ENCODE results near the gene S100A3.

S100A3 gene

DNA sequence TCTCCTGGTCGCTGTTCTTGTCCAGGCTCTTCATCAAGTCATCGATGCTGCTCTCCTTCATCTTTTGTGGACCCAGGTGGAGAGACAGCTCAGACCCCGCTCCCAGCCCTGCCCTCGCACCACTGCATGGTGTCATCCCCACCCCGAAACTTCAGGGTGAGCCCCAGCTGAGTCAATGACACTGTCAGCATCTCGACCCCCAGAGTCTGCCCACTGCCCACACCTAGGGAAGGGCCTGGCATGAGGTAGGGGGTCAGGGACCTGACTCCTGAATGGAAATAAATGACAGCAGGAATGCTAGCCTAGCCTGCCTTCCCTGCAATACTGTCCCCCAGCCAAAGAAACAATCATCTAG, 11.7 kb downstream of the S100A3 start:
- Histone ChIP-seq H3K4me3 (ENCODE audit: low read depth in 1 of 2, low read length in 2 of 2) (no peak overlapping the region), H3K27ac (ENCODE audit: low read length) (no peak overlapping the region), H3K4me2 (ENCODE audit: insufficient read depth, low read length) (no peak overlapping the region), H3K9ac (ENCODE audit: low read depth, low read length) (no peak overlapping the region), H4K20me1 (ENCODE audit: insufficient read depth, low read length) (no peaks in the 10 kb centered on the region), H3K27me3 (ENCODE audit: insufficient read depth, low read length, poor library complexity) (no peaks in the 10 kb centered on the region), H2AFZ (ENCODE audit: low read depth, low read length) (no peak overlapping the region), H3K9me3 (ENCODE audit: insufficient read depth, low read length, severe bottlenecking) (no peaks in the 10 kb centered on the region), H3K36me3 (ENCODE audit: insufficient read depth, low read length) (no peaks in the 10 kb centered on the region), H3K4me1 (ENCODE audit: insufficient read depth, low read length) (peaks cover 33% of the 10 kb centered on the region), H3K79me2 (ENCODE audit: insufficient read depth, low read length) (no peaks in the 10 kb centered on the region)
- TF ChIP-seq EZH2 (IDR thresholded peaks at IDR 0.05; ENCODE audit: borderline replicate concordance, low read depth, low read length, severe bottlenecking), result no peak
- TF ChIP-seq, protein P1, sequence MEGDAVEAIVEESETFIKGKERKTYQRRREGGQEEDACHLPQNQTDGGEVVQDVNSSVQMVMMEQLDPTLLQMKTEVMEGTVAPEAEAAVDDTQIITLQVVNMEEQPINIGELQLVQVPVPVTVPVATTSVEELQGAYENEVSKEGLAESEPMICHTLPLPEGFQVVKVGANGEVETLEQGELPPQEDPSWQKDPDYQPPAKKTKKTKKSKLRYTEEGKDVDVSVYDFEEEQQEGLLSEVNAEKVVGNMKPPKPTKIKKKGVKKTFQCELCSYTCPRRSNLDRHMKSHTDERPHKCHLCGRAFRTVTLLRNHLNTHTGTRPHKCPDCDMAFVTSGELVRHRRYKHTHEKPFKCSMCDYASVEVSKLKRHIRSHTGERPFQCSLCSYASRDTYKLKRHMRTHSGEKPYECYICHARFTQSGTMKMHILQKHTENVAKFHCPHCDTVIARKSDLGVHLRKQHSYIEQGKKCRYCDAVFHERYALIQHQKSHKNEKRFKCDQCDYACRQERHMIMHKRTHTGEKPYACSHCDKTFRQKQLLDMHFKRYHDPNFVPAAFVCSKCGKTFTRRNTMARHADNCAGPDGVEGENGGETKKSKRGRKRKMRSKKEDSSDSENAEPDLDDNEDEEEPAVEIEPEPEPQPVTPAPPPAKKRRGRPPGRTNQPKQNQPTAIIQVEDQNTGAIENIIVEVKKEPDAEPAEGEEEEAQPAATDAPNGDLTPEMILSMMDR (IDR thresholded peaks at IDR 0.05; ENCODE audit: borderline replicate concordance, extremely low read depth, low read length, poor library complexity, severe bottlenecking), result no peak
- ATAC-seq (ENCODE audit: insufficient read depth, low read depth), result no peak
- no peak for DNase-seq

DNA sequence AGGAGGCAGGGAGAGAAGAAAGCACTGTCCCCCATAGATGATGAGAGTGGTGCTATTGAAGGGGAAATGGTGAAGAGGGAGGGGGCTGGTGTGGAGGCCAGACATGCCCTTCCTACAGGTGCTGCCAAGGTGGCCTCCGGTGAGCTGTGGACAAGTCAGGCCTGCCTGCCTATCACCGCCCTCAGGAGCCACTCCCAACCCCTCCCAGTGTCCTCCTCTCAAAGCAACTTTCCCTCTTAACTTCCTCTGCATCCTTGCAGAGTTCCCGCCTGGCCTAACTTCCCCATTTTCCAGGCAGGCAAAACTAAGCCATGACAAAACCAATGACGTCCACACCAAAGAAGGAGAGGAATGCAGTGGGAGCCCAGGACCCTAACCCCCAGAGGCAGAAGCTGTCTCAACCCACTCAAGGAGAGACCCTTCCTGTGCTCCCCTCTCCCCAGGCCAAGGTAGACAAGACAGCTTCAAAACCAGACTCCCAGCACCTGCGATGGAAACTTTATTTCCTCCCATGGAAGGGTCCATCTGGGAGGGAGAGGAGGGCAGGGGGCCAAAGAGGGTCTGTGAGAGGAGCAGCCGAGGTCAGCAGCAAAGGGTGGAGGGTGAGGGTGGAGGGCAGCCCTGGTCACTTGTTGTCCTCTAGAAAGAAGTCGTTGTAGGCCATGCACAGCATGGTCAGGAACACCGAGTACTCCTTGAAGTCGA, 12.2 kb downstream of the S100A3 start:
- ATAC-seq (ENCODE audit: insufficient read depth, low read depth) (no peak), DNase-seq (no peak)
- no peak overlapping the region for H2AFZ ChIP-seq (ENCODE audit: low read depth, low read length)
- no peaks in the 10 kb centered on the region for H3K27me3 ChIP-seq (ENCODE audit: insufficient read depth, low read length, poor library complexity)
- H3K9me3 ChIP-seq (ENCODE audit: insufficient read depth, low read length, severe bottlenecking), result no peaks in the 10 kb centered on the region
- no peak overlapping the region for H3K27ac ChIP-seq (ENCODE audit: low read length)
- peaks cover 33% of the 10 kb centered on the region for H3K4me1 ChIP-seq (ENCODE audit: insufficient read depth, low read length)
- H3K79me2 ChIP-seq (ENCODE audit: insufficient read depth, low read length), result no peaks in the 10 kb centered on the region
- TF ChIP-seq, protein P1 (IDR thresholded peaks at IDR 0.05; ENCODE audit: borderline replicate concordance, extremely low read depth, low read length, poor library complexity, severe bottlenecking), result no peak
- no peak for TF ChIP-seq EZH2 (IDR thresholded peaks at IDR 0.05; ENCODE audit: borderline replicate concordance, low read depth, low read length, severe bottlenecking)
- H4K20me1 ChIP-seq (ENCODE audit: insufficient read depth, low read length), result no peaks in the 10 kb centered on the region
- H3K36me3 ChIP-seq (ENCODE audit: insufficient read depth, low read length), result no peaks in the 10 kb centered on the region
- no peak overlapping the region for H3K4me2 ChIP-seq (ENCODE audit: insufficient read depth, low read length)
- H3K4me3 ChIP-seq (ENCODE audit: low read depth in 1 of 2, low read length in 2 of 2), result no peak overlapping the region
- H3K9ac ChIP-seq (ENCODE audit: low read depth, low read length), result no peak overlapping the region

DNA sequence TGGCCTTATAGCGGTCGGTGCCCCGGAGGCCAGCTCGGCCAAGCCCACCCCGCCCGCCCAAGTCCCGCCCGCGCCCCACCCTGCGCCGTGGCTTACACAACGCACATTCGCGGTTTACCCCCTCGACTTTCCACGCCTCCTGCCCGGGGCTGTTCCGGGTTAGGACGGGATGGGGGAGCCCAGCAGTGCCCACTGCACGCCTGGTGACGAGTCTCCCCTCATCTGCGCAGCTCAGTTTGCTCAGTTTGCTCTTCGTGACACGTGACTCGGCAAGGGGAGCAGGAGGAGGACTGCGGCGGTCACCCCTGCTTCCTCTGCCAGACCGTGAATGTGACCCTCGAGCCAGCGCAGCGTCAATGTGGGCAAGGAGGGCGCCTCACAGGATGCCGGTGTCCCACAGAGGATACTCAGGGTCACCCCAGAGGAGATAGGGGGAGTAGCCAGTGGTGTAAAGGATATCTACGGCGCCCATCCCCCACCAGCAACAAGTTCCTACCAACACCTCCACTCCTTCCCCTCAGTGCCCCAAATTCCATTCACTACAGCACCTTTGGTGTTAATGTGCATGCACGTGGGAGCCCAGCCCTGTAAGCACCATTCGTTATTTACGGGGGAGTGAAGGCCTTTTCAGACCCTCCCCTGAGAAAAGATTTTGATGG, 12.9 kb downstream of the S100A3 start:
- H3K4me3 ChIP-seq (ENCODE audit: low read depth in 1 of 2, low read length in 2 of 2), result no peak overlapping the region
- H3K27ac ChIP-seq (ENCODE audit: low read length), result no peak overlapping the region
- H3K9ac ChIP-seq (ENCODE audit: low read depth, low read length), result no peak overlapping the region
- H3K27me3 ChIP-seq (ENCODE audit: insufficient read depth, low read length, poor library complexity), result no peaks in the 10 kb centered on the region
- H3K4me1 ChIP-seq (ENCODE audit: insufficient read depth, low read length), result peaks cover 31% of the 10 kb centered on the region
- no peaks in the 10 kb centered on the region for H3K79me2 ChIP-seq (ENCODE audit: insufficient read depth, low read length)
- no peak overlapping the region for H2AFZ ChIP-seq (ENCODE audit: low read depth, low read length)
- ATAC-seq (ENCODE audit: insufficient read depth, low read depth) (no peak), DNase-seq (no peak)
- no peak overlapping the region for H3K4me2 ChIP-seq (ENCODE audit: insufficient read depth, low read length)
- no peaks in the 10 kb centered on the region for H3K36me3 ChIP-seq (ENCODE audit: insufficient read depth, low read length)
- TF ChIP-seq EZH2 (IDR thresholded peaks at IDR 0.05; ENCODE audit: borderline replicate concordance, low read depth, low read length, severe bottlenecking), result no peak
- TF ChIP-seq, protein P1 (IDR thresholded peaks at IDR 0.05; ENCODE audit: borderline replicate concordance, extremely low read depth, low read length, poor library complexity, severe bottlenecking), result no peak
- H4K20me1 ChIP-seq (ENCODE audit: insufficient read depth, low read length), result no peaks in the 10 kb centered on the region
- H3K9me3 ChIP-seq (ENCODE audit: insufficient read depth, low read length, severe bottlenecking), result no peaks in the 10 kb centered on the region

Measured in DND-41 (cell line).